Thoracic aorta (tissue), 2 donors: ENCODE measurements around the gene PAFAH1B2. TPM values are rescaled to one million over a fixed set of nuclear protein-coding genes. Genes with fewer than 3 reads are reported as not detected.
"Not testable (repeated sequence)": the region's sequence is repeated elsewhere in the genome, so short reads cannot be mapped to it uniquely, and the experiment has no call there.

Experiments
- ATAC-seq: fragments of 150-250 bp; one replicate; pipeline ENCODE4 v1.8.0; 2017; ENCODE audit warnings: low read depth; ENCODE audit not compliant: insufficient number of reproducible peaks, low FRiP score
- DNase-seq: peaks from one replicate; pipeline ENCODE4 v3.0.0-alpha.2; 2020; ENCODE audit warnings: low spot score
- H3K27ac ChIP-seq, 2 donors: fragments of 200-600 bp; sonication (generic); 1 replicate in 1 of 2; 2 replicates in 1 of 2; pipeline ENCODE4 v1.5.1; 2016; ENCODE audit warnings: mild to moderate bottlenecking in 2 of 2, moderate library complexity in 2 of 2
- H3K27me3 ChIP-seq: fragments of 200-600 bp; sonication (generic); replicated peaks from 2 replicates; pipeline ENCODE4 v1.6.0; 2016; ENCODE audit warnings: mild to moderate bottlenecking; ENCODE audit not compliant: insufficient read depth
- H3K36me3 ChIP-seq: fragments of 200-600 bp; sonication (generic); one replicate; pipeline ENCODE4 v1.5.1; 2016
- H3K4me1 ChIP-seq, 2 donors: fragments of 200-600 bp; sonication (generic); 1 replicate in 1 of 2; 2 replicates in 1 of 2; pipeline versions ENCODE4 v1.5.1 to v1.6.0; 2016; ENCODE audit warnings: low read depth in 2 of 2, mild to moderate bottlenecking in 1 of 2; ENCODE audit not compliant: control insufficient read depth in 1 of 2
- H3K4me3 ChIP-seq: fragments of 200-600 bp; sonication (generic); 2 replicates; pipeline ENCODE4 v1.5.1; 2016; ENCODE audit warnings: mild to moderate bottlenecking
- H3K9me3 ChIP-seq: fragments of 200-600 bp; sonication (generic); 2 replicates; pipeline ENCODE4 v1.5.1; 2016
- CTCF ChIP-seq: fragments of 200-600 bp; sonication (generic); IDR thresholded peaks from one replicate; pipeline ENCODE4 v1.5.1; 2019; ENCODE audit warnings: antibody characterized with exemption
- total RNA-seq, 2 donors: library from RNA; depleted of rRNA; stranded (reverse); fragments of >200 nt; gene quantifications; one replicate each; pipeline versions ENCODE4 v1.1.0 to v1.2.3, GENCODE V29; 2016

Gene PAFAH1B2
- total RNA-seq, 2 donors from 2014 or later, result 66.3 to 75.8 TPM

- Histone ChIP-seq H3K9me3 (no peaks in the 10 kb centered on the region), H3K4me1 (no peaks in the 10 kb centered on the region), H3K27ac (no peak overlapping the region), H3K36me3 (no peaks in the 10 kb centered on the region), H3K27me3 (no peaks in the 10 kb centered on the region), H3K4me3 (no peak overlapping the region)
- ATAC-seq (no peak), DNase-seq (no peak)
- TF ChIP-seq CTCF, result no peak
Observed at GRCh38 chr11:117130879-117131278, 13.2 kb upstream of the PAFAH1B2 start.

GRCh38 chr11:117134431-117134830 lies 9.7 kb upstream of the PAFAH1B2 start:
- no peaks in the 10 kb centered on the region for H3K27me3 ChIP-seq
- H3K4me1 ChIP-seq, result no peaks in the 10 kb centered on the region
- H3K27ac ChIP-seq, result no peak overlapping the region
- ATAC-seq (no peak), DNase-seq (no peak)
- no peaks in the 10 kb centered on the region for H3K9me3 ChIP-seq
- no peak overlapping the region for H3K4me3 ChIP-seq
- no peak for TF ChIP-seq CTCF
- H3K36me3 ChIP-seq, result no peaks in the 10 kb centered on the region

GRCh38 chr11:117134979-117135378 lies 9.1 kb upstream of the PAFAH1B2 start:
- DNase-seq, H3K4me3 ChIP-seq: not testable (repeated sequence)
- peak; percentile 18 for ATAC-seq

GRCh38 chr11:117137223-117138086 lies 6.6 kb upstream of the PAFAH1B2 start:
- not testable (repeated sequence) for DNase-seq, H3K27ac ChIP-seq
- ATAC-seq, result peak; percentile 35

More at GRCh38 chr11:117134979-117135378, 9.1 kb upstream of the PAFAH1B2 start:
- H3K4me1 ChIP-seq, H3K27ac ChIP-seq, H3K27me3 ChIP-seq, H3K36me3 ChIP-seq, H3K9me3 ChIP-seq: not testable (repeated sequence)

GRCh38 chr11:117143390-117143789 lies 697 bp upstream of the PAFAH1B2 start:
- Histone ChIP-seq H3K4me1 (peaks cover 21 to 31% of the 10 kb centered on the region in 2 donors), H3K4me3 (peak overlapping the region; percentile 88), H3K27me3 (no peaks in the 10 kb centered on the region), H3K36me3 (no peaks in the 10 kb centered on the region), H3K9me3 (no peaks in the 10 kb centered on the region), H3K27ac (peak overlapping the region; percentile 88 to 91)
- DNase-seq (no peak), ATAC-seq (peak; percentile 25)
- TF ChIP-seq CTCF, result no peak

More at GRCh38 chr11:117137223-117138086, 6.6 kb upstream of the PAFAH1B2 start:
- not testable (repeated sequence) for H3K27me3 ChIP-seq, H3K4me3 ChIP-seq, H3K4me1 ChIP-seq, H3K36me3 ChIP-seq, H3K9me3 ChIP-seq

GRCh38 chr11:117144477-117145392 lies 648 bp downstream of the PAFAH1B2 start:
- DNase-seq (peak; percentile 47), ATAC-seq (peak; percentile 76)
- Histone ChIP-seq H3K27ac (peak overlapping the region; percentile 88 to 91), H3K4me1 (peaks cover 23 to 35% of the 10 kb centered on the region in 2 donors), H3K27me3 (no peaks in the 10 kb centered on the region), H3K4me3 (peak overlapping the region; percentile 88), H3K36me3 (no peaks in the 10 kb centered on the region), H3K9me3 (no peaks in the 10 kb centered on the region)
- no peak for TF ChIP-seq CTCF
